GM23338 (cell line): ENCODE measurements around the gene TRIM15. TPM values are rescaled to one million over a fixed set of nuclear protein-coding genes. Genes with fewer than 3 reads are reported as not detected.

Experiments
- ATAC-seq: fragments of 200-7000 bp; cut with Tn5 transposase; 3 replicates; pipeline ENCODE4 v1.9.1; 2020
- DNase-seq: peaks from one replicate; pipeline ENCODE4 v3.0.0-alpha.2; 2015; ENCODE audit warnings: low spot score
- H2AFZ ChIP-seq: fragments of 200-600 bp; sonication (generic); 2 replicates; pipeline ENCODE4 v1.8.0; 2016; ENCODE audit warnings: antibody characterized with exemption, mild to moderate bottlenecking, moderate library complexity
- H3F3A ChIP-seq: fragments of 200-600 bp; sonication (generic); replicated peaks from 2 replicates; pipeline ENCODE4 v1.8.0; 2017; ENCODE audit warnings: antibody characterized with exemption, mixed run types, low read depth
- H3K27ac ChIP-seq: fragments of 200-600 bp; sonication (generic); 2 replicates; pipeline ENCODE4 v1.6.1; 2016; ENCODE audit warnings: low read depth
- H3K27me3 ChIP-seq: fragments of 200-600 bp; sonication (generic); 2 replicates; pipeline ENCODE4 v1.8.0; 2016; ENCODE audit warnings: mild to moderate bottlenecking, mixed run types, moderate library complexity; ENCODE audit not compliant: insufficient read depth
- H3K36me3 ChIP-seq: fragments of 200-600 bp; sonication (generic); 2 replicates; pipeline ENCODE4 v1.8.0; 2016; ENCODE audit warnings: mild to moderate bottlenecking; ENCODE audit not compliant: insufficient read depth
- H3K4me1 ChIP-seq: fragments of 200-600 bp; sonication (generic); 2 replicates; pipeline ENCODE4 v1.8.0; 2016; ENCODE audit warnings: mild to moderate bottlenecking, moderate library complexity; ENCODE audit not compliant: insufficient read depth
- H3K4me2 ChIP-seq: fragments of 200-600 bp; sonication (generic); 2 replicates; pipeline ENCODE4 v1.7.1; 2017; ENCODE audit warnings: mixed run types
- H3K4me3 ChIP-seq: fragments of 200-600 bp; sonication (generic); 2 replicates; pipeline ENCODE4 v1.6.1; 2016; ENCODE audit warnings: mixed run types
- H3K79me2 ChIP-seq: fragments of 200-600 bp; sonication (generic); replicated peaks from 2 replicates; pipeline ENCODE4 v1.8.0; 2017; ENCODE audit warnings: mild to moderate bottlenecking; ENCODE audit not compliant: insufficient read depth
- H3K9me2 ChIP-seq: fragments of 200-600 bp; sonication (generic); 2 replicates; pipeline ENCODE4 v1.8.0; 2017; ENCODE audit not compliant: insufficient read depth
- H4K20me1 ChIP-seq: fragments of 200-600 bp; sonication (generic); replicated peaks from 2 replicates; pipeline ENCODE4 v1.8.0; 2017; ENCODE audit warnings: mild to moderate bottlenecking; ENCODE audit not compliant: insufficient read depth
- H3K27ac Mint-ChIP-seq: 2 replicates; pipeline ENCODE4 v1.8.0; 2020; ENCODE audit warnings: inconsistent platforms, mild to moderate bottlenecking, moderate library complexity, mixed read lengths
- H3K27me3 Mint-ChIP-seq: 3 replicates; pipeline ENCODE4 v1.8.0; 2022; ENCODE audit warnings: low read depth, mild to moderate bottlenecking, moderate library complexity, mixed read lengths, inconsistent platforms; ENCODE audit not compliant: insufficient read depth, poor library complexity
- H3K36me3 Mint-ChIP-seq: 3 replicates; pipeline ENCODE4 v1.8.0; 2021; ENCODE audit warnings: low read depth, mild to moderate bottlenecking, inconsistent platforms, moderate library complexity, mixed read lengths
- H3K4me1 Mint-ChIP-seq: 3 replicates; pipeline ENCODE4 v1.8.0; 2020; ENCODE audit warnings: mild to moderate bottlenecking, inconsistent platforms, mixed read lengths
- H3K4me3 Mint-ChIP-seq: 3 replicates; pipeline ENCODE4 v1.8.0; 2021; ENCODE audit warnings: moderate library complexity, mild to moderate bottlenecking, inconsistent platforms, mixed read lengths
- H3K9me3 Mint-ChIP-seq: 3 replicates; pipeline ENCODE4 v1.8.0; 2020; ENCODE audit warnings: moderate library complexity, mild to moderate bottlenecking, inconsistent platforms, mixed read lengths
- CREB1 ChIP-seq: fragments of 250-450 bp; sonication (Bioruptor Pico); IDR thresholded peaks from 2 replicates; pipeline ENCODE4 v1.5.0; 2020; ENCODE audit warnings: low read depth, mild to moderate bottlenecking, moderate library complexity
- CTCF ChIP-seq, 2 experiments: fragments of 200-600 bp in 1 of 2; sonication (generic) in 1 of 2; conservative IDR thresholded peaks; 2 replicates each; pipeline versions ENCODE4 v1.5.1 to v1.6.1; 2016 to 2017; ENCODE audit warnings: antibody characterized with exemption in 2 of 2, low read depth in 2 of 2, mild to moderate bottlenecking in 2 of 2, moderate library complexity in 1 of 2
- ETS1 ChIP-seq: IDR thresholded peaks from 2 replicates; pipeline ENCODE4 v1.6.1; 2016; ENCODE audit warnings: antibody characterized with exemption
- EZH2 ChIP-seq: fragments of 200-600 bp; sonication (generic); IDR thresholded peaks from one replicate; pipeline ENCODE4 v1.8.0; 2017; ENCODE audit warnings: antibody characterized with exemption, mild to moderate bottlenecking, low read depth; ENCODE audit not compliant: unreplicated experiment
- NANOG ChIP-seq: IDR thresholded peaks from 2 replicates; pipeline ENCODE4 v1.6.1; 2016; ENCODE audit warnings: antibody characterized with exemption, borderline replicate concordance
- REST ChIP-seq: IDR thresholded peaks from one replicate; pipeline ENCODE4 v1.6.1; 2018; ENCODE audit warnings: antibody characterized with exemption; ENCODE audit not compliant: unreplicated experiment
- STAT1 ChIP-seq: IDR thresholded peaks from one replicate; pipeline ENCODE4 v1.6.1; 2016; ENCODE audit warnings: antibody characterized with exemption; ENCODE audit not compliant: unreplicated experiment
- ZNF114 ChIP-seq: fragments of 250-450 bp; sonication (Bioruptor Pico); IDR thresholded peaks from 2 replicates; pipeline ENCODE4 v1.5.0; 2020; ENCODE audit warnings: mild to moderate bottlenecking, moderate library complexity
- polyA plus RNA-seq: library from polyadenylated mRNA; unstranded; fragments of >200 nt; fragmentation: Nextera tagmentation; extraction: Ambion mirVana; gene quantifications from 2 replicates; pipeline ENCODE4 v1.2.1, GENCODE V29; 2016
- total RNA-seq: library from RNA; depleted of rRNA; stranded (reverse); fragments of >200 nt; shearing (Covaris generic); gene quantifications from 2 replicates; pipeline ENCODE4 v1.2.3, GENCODE V29; 2014

TRIM15 gene
- total and polyA plus RNA-seq, 2 experiments from 2014 or later: 0.21 to 1.0 TPM

GRCh38 chr6:30211306-30211705 lies 48.0 kb downstream of the TRIM15 start (continued):
- TF ChIP-seq REST (no peak), CREB1 (CRISPR knock-in tag) (no peak)

- Histone ChIP-seq H3K4me1 (peaks cover 35% of the 10 kb centered on the region), H3K27me3 (peaks cover 7% of the 10 kb centered on the region; the same call in 1 of the 2 replicates), H3K27ac (no peak overlapping the region), H3K4me3 (peak overlapping the region; percentile 62), H3K36me3 (no peaks in the 10 kb centered on the region), H4K20me1 (peaks cover 10% of the 10 kb centered on the region; the same call in 1 of the 2 replicates), H2AFZ (no peak overlapping the region), H3K9me2 (no peaks in the 10 kb centered on the region), H3K79me2 (peaks cover 45% of the 10 kb centered on the region), H3K4me2 (peak overlapping the region; percentile 76), H3F3A (no peaks in the 10 kb centered on the region)
- ATAC-seq (no peak), DNase-seq (no peak)
- H3K36me3 Mint-ChIP-seq: no peaks in the 10 kb centered on the region; the same call in 1 of the 3 replicates
- H3K4me1 Mint-ChIP-seq: peaks cover 47% of the 10 kb centered on the region
- peaks cover 22% of the 10 kb centered on the region for H3K27me3 Mint-ChIP-seq
- H3K4me3 Mint-ChIP-seq: peak overlapping the region; percentile 95
- H3K27ac Mint-ChIP-seq: 0 out of 2 replicates have a peak overlapping the region, but pooled peaks have one; percentile 99
- peaks cover 4% of the 10 kb centered on the region; the same call in 2 of the 3 replicates for H3K9me3 Mint-ChIP-seq
- TF ChIP-seq NANOG (no peak), ETS1 (no peak), REST (no peak), STAT1 (no peak), CTCF (conservative IDR thresholded peaks at IDR 0.05; ENCODE audit: low read depth in 2 of 2) (no peak), EZH2 (no peak), ZNF114 (CRISPR knock-in tag) (no peak)
These were observed 48.6 kb downstream of the TRIM15 start for GRCh38 chr6:30211899-30212298.
